GM12874 (cell line): ENCODE results near the gene AMPD3.

Source experiments
- TF ChIP-seq, protein P1 (sequence below): IDR thresholded peaks from 2 replicates; pipeline ENCODE4 v1.5.1; 2011; ENCODE audit warnings: low read depth, mild to moderate bottlenecking, control low read depth, low read length, moderate library complexity; ENCODE audit not compliant: insufficient read depth

AMPD3 gene

DNA sequence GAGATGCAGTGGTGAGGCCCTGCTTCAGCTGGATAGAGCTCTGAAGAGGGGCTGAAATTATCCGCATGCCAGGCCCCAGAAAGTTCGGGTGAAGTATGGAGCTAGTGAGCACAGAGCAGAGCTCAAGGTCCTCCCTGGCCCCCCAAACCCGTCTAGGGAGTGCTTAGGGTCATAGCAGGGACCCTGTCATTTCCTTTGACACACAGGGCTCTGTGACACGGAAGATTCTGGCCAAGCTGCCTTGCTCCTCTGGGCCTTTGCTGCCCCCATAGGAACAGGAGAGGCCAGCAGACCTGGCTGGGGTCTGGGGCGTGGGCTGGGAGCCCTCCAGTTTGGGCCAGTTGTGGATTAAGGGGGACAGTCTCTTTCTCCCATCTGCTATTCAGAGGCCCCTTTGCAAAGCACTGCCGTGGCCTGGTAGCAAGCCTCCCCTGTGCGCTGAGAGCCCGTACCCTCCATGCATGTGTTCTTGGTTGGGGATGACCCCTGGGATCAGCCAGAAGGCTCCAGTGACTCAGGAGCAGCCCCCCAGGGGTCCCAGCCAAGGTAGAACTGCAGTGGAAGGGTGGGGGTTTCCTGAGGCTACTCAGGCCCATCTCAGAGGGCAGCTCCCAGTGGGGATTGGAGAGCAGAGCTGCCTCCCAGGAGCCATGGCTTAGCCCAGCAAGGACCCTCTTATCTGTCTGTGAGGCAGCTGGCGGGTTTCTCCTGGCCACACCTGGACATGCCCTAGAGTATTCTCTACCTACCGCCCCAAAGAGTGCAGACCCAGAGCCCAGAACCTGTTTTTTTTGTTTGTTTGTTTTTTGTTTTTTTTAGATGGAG, 43.6 kb downstream of the AMPD3 start:
- TF ChIP-seq, protein P1, sequence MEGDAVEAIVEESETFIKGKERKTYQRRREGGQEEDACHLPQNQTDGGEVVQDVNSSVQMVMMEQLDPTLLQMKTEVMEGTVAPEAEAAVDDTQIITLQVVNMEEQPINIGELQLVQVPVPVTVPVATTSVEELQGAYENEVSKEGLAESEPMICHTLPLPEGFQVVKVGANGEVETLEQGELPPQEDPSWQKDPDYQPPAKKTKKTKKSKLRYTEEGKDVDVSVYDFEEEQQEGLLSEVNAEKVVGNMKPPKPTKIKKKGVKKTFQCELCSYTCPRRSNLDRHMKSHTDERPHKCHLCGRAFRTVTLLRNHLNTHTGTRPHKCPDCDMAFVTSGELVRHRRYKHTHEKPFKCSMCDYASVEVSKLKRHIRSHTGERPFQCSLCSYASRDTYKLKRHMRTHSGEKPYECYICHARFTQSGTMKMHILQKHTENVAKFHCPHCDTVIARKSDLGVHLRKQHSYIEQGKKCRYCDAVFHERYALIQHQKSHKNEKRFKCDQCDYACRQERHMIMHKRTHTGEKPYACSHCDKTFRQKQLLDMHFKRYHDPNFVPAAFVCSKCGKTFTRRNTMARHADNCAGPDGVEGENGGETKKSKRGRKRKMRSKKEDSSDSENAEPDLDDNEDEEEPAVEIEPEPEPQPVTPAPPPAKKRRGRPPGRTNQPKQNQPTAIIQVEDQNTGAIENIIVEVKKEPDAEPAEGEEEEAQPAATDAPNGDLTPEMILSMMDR: no peak

DNA sequence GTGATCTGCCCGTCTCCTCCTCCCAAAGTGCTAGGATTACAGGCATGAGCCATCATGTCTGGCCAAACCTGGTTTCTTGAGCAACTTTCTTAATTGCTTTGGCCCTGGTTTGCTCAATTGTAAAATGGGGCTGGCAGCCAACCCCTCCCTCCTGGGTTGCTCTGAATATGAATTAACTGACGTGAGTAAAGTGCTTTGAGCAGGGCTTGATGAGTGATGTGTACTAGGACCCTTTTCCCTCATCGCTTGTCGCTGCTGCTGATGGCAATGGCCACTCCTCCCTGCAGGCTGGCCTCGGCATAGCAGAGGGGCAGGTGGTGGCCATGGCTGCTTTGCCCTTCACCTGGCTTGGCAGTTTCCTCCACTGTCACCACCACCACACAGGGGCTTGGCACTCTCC, 44.4 kb downstream of the AMPD3 start:
- TF ChIP-seq, protein P1: no peak

DNA sequence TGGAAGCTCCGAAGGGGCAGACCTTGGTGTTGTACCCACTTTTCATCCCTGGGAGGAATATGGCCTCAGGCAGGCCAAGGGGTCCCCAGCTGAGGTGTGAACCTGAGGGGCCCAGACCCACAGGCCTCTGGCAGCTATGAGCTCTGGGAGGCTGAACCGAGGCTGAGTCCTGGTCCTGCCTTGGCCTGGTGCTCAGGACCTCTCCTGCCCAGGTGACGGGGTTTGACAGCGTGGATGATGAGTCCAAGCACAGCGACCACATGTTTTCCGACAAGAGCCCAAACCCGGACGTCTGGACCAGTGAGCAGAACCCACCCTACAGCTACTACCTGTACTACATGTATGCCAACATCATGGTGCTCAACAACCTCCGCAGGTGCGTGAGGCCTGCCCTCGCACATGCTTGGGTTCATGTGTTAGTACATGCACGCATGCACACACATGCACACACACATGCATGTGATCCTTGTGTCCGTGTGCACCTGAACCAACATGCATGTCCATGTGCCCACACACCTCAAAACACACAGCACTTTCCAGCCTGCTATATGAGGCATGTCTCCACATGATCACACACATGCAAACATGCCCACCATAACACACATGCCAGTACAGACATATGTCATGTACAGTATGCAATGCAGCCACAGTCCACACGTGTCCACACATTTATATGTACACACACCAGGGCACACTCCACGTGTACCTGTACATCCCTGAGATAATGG, 45.0 kb downstream of the AMPD3 start:
- TF ChIP-seq, protein P1: no peak

DNA sequence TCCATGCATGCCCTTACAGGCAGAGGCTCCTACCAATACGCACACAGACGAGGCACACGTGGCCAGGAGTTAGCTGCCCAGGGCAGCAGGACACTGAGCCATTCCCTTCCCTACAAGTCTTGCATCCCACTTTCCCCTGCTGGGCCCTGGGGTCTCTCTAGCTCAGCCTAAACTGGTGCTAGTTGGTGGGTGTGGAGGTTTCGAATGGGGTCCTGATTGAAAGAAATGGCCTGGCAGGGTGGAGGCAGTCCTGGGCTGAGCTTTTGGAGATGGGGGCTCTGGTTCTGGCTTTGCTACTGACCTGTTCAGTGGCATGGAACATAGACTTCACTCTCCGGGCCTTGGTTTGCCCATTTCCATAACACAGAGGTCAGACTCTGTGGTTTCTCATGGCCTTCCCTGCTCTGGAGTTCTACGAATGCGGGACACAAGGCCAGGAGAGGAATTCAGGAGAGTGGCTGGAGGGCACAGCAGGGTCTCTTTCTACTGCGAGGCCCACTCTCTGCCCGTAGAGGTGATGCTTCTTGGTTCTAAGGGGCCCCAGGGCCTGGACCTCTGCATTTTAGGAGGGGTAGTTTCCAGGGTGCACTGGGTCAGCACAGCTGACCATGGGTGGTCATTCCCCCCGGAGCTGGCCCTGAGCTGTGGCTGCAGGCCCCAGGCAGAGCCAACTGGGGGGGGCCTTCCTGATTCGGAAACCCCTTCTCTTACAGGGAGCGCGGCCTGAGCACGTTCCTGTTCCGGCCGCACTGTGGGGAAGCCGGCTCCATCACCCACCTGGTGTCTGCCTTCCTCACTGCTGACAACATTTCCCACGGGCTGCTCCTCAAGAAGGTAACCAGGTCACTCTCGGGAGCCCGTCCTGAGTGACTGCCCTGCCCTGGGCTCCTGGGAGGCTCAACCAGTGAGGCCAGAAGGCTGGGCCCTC, 46.0 kb downstream of the AMPD3 start:
- TF ChIP-seq, protein P1: no peak

DNA sequence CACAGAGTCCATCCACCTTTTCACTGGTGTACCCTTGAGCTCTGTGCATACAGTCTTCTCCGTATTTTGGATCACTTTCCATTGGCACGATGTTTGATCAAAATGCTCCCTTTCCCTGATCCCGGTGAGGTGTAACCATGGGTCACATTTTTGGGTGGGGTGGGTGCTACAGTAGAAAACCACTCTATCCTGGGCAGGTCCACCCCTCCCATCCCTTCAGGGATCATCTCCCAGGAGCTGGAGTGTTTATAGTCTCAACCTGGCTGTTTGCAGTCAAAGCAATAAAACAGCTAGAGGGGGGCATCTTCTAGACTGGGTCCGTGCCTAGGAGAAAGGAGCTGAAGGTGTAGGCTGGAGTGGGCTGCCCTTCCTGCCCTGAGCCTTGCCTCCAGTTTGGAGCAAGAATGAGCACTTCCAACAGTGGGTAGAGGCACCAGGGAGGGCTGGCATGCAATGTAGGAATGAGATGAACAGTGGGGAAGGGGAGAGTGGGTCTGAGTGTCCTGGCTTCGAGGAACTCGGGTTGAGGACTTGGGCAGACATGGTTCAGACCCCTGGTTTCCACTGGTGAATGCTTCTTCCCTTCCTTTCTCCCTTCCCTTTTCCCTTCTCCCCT, 47.1 kb downstream of the AMPD3 start:
- TF ChIP-seq, protein P1: no peak

DNA sequence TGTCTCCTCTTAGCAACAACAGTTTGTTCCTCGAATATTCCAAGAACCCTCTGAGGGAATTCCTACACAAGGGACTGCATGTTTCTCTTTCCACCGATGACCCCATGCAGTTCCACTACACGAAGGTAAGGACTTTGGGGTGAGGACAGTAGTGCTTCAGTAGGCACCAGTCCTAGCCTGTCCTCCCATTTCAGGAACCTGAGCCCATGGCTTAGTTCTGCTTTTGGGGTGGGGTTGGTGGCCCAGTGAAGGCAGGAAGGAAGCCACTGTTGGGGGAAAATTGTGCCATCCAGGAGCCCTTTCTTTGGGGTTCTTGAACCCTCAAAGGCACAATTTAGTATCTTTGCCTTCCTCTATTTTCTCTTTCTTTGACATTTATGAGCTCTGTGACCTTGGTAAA, 47.7 kb downstream of the AMPD3 start:
- TF ChIP-seq, protein P1: no peak
